ENCODE results near the gene TRABD2B. TPM values are rescaled to one million over a fixed set of nuclear protein-coding genes. Genes with fewer than 3 reads are reported as not detected.

The TRABD2B gene
- total RNA-seq, 1 donor from 2014 or later = 0.64 TPM

GRCh38 chr1:47759936-47760629, 237.1 kb downstream of the TRABD2B start:
- no peaks in the 10 kb centered on the region for H3K9me3 Mint-ChIP-seq (ENCODE audit: unreplicated experiment)
- DNase-seq = no peak
- H3K4me3 Mint-ChIP-seq (ENCODE audit: unreplicated experiment) = no peak overlapping the region
- H3K4me1 Mint-ChIP-seq (ENCODE audit: low read depth, unreplicated experiment) = no peaks in the 10 kb centered on the region
- peaks cover 4% of the 10 kb centered on the region for H3K27me3 Mint-ChIP-seq (ENCODE audit: unreplicated experiment)
- no peak overlapping the region for H3K27ac Mint-ChIP-seq (ENCODE audit: unreplicated experiment)
- no peak for TF ChIP-seq CTCF (IDR thresholded peaks at IDR 0.05; ENCODE audit: partially characterized antibody, unreplicated experiment)
- no peaks in the 10 kb centered on the region for H3K36me3 Mint-ChIP-seq (ENCODE audit: unreplicated experiment)

GRCh38 chr1:47759251-47759935, 237.8 kb downstream of the TRABD2B start:
- H3K27me3 Mint-ChIP-seq (ENCODE audit: unreplicated experiment) = peaks cover 4% of the 10 kb centered on the region
- H3K9me3 Mint-ChIP-seq (ENCODE audit: unreplicated experiment) = no peaks in the 10 kb centered on the region
- H3K27ac Mint-ChIP-seq (ENCODE audit: unreplicated experiment) = no peak overlapping the region
- no peak for DNase-seq
- no peaks in the 10 kb centered on the region for H3K36me3 Mint-ChIP-seq (ENCODE audit: unreplicated experiment)
- no peak overlapping the region for H3K4me3 Mint-ChIP-seq (ENCODE audit: unreplicated experiment)
- no peak for TF ChIP-seq CTCF (IDR thresholded peaks at IDR 0.05; ENCODE audit: partially characterized antibody, unreplicated experiment)
- no peaks in the 10 kb centered on the region for H3K4me1 Mint-ChIP-seq (ENCODE audit: low read depth, unreplicated experiment)

- no peaks in the 10 kb centered on the region for H3K9me3 Mint-ChIP-seq (ENCODE audit: unreplicated experiment)
- no peak overlapping the region for H3K4me3 Mint-ChIP-seq (ENCODE audit: unreplicated experiment)
- H3K27ac Mint-ChIP-seq (ENCODE audit: unreplicated experiment) = no peak overlapping the region
- peaks cover 4% of the 10 kb centered on the region for H3K27me3 Mint-ChIP-seq (ENCODE audit: unreplicated experiment)
- DNase-seq = no peak
- TF ChIP-seq CTCF (IDR thresholded peaks at IDR 0.05; ENCODE audit: partially characterized antibody, unreplicated experiment) = no peak
- no peaks in the 10 kb centered on the region for H3K36me3 Mint-ChIP-seq (ENCODE audit: unreplicated experiment)
- no peaks in the 10 kb centered on the region for H3K4me1 Mint-ChIP-seq (ENCODE audit: low read depth, unreplicated experiment)
These were observed 238.6 kb downstream of the TRABD2B start for GRCh38 chr1:47758341-47759250.

- Mint-ChIP-seq H3K36me3 (ENCODE audit: unreplicated experiment) (no peaks in the 10 kb centered on the region), H3K4me3 (ENCODE audit: unreplicated experiment) (no peak overlapping the region), H3K4me1 (ENCODE audit: low read depth, unreplicated experiment) (no peaks in the 10 kb centered on the region), H3K9me3 (ENCODE audit: unreplicated experiment) (no peaks in the 10 kb centered on the region), H3K27me3 (ENCODE audit: unreplicated experiment) (peaks cover 4% of the 10 kb centered on the region), H3K27ac (ENCODE audit: unreplicated experiment) (no peak overlapping the region)
- no peak for TF ChIP-seq CTCF (IDR thresholded peaks at IDR 0.05; ENCODE audit: partially characterized antibody, unreplicated experiment)
- DNase-seq = no peak
These were observed 239.8 kb downstream of the TRABD2B start for GRCh38 chr1:47757226-47757975.
